ENCODE results near the gene RBM46.

DNA sequence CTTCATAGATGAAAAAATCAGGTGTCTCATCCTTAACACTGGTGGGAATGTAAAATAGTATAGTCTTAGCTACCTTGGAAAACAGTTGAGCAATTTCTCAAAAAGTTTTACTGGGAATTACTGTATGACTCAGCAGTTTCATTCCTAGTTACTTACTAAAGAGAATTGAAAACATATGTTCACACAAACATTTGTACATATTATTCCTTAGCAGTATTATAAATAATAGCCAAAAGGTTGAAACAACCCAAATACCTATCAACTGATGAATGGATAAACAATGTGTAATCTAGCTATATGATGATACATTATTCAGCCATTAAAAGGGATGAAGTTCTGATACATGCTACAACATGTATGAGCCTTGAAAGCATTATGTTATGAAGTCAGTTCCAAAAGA is 41.7 kb downstream of the RBM46 start:
- TF ChIP-seq CTCF (IDR thresholded peaks at IDR 0.05; ENCODE audit: insufficient read depth, low read length, poor library complexity, severe bottlenecking) (no peak), EZH2phosphoT487 (conservative IDR thresholded peaks at IDR 0.05; ENCODE audit: low read length) (no peak)

Measured in SU-DHL-6 (cell line).